OCI-LY3 (cell line): ENCODE data around the gene SNX2.
"Not testable (repeated sequence)": the region's sequence is repeated elsewhere in the genome, so short reads cannot be mapped to it uniquely, and the experiment has no call there.

ENCODE experiments used
- CTCF ChIP-seq: fragments of 200-600, 300-600 bp; sonication (generic); IDR thresholded peaks from 2 replicates; pipeline ENCODE4 v1.5.1; 2014; ENCODE audit warnings: antibody characterized with exemption, low read length, low read depth
- EZH2phosphoT487 ChIP-seq: fragments of 200-600 bp; shearing (Covaris generic); IDR thresholded peaks from 2 replicates; pipeline ENCODE4 v1.6.1; 2018; ENCODE audit warnings: antibody characterized with exemption, mixed run types, low read depth

GRCh38 chr5:122761896-122762295 lies 13.0 kb upstream of the SNX2 start:
- not testable (repeated sequence) for TF ChIP-seq CTCF, EZH2phosphoT487
